ENCODE measurements around the gene CERS1.

Gene CERS1

DNA sequence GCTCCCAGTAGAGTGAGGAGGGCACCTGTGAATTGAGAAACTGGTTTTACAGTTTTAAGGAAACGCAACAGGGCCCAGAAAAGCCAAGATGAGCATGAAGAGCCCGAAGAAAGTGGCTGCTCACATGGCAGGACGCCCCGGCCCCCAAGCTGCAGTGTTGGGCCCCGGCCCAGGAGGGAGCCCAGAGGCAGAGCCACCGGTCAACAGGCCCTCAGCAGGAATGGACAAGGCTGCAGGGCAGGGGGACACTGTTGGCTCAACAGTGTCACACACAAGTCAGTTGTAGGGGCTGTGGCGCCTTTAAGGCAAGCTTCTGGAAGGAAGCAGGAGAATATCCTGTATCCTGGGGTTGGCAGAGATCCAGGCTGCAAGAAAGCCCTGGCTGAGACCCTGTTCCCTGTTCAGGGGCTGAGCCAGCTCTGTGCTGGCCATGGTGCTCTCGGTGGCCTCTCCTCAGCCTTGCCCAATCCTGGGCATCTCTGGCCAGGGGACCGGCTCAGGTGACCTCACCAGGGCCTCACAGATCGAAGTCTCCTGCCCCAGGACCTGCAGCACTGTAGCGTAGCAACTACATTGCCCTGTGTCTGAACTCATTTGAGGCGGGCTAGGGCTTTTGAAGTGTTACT is 36.2 kb downstream of the CERS1 start:
- TF ChIP-seq POLR2A (IDR thresholded peaks at IDR 0.05; ENCODE audit: low read depth, low read length) = no peak
- TF ChIP-seq PAX5 (IDR thresholded peaks at IDR 0.05; ENCODE audit: insufficient read depth, low read length, severe bottlenecking) = no peak
- no peak for TF ChIP-seq POLR2AphosphoS5 (IDR thresholded peaks at IDR 0.05; ENCODE audit: low read depth, low read length)
- no peak for TF ChIP-seq POU2F2 (IDR thresholded peaks at IDR 0.05; ENCODE audit: low read depth, low read length)
- no peak for TF ChIP-seq SPI1 (IDR thresholded peaks at IDR 0.05; ENCODE audit: low read depth, low read length)
- TF ChIP-seq TAF1 (IDR thresholded peaks at IDR 0.05; ENCODE audit: low read depth, low read length) = no peak
- FAIRE-seq = no peak
- DNase-seq (ENCODE audit: insufficient read length, low spot score) = no peak

GRCh38 chr19:18858906-18859646 is 36.9 kb downstream of the CERS1 start:
- DNase-seq (ENCODE audit: insufficient read length, low spot score) = no peak
- no peak for FAIRE-seq
- TF ChIP-seq PAX5 (IDR thresholded peaks at IDR 0.05; ENCODE audit: insufficient read depth, low read length, severe bottlenecking) (no peak), POLR2AphosphoS5 (IDR thresholded peaks at IDR 0.05; ENCODE audit: low read depth, low read length) (peak; percentile 21; the same call in 1 of the 2 replicates), POU2F2 (IDR thresholded peaks at IDR 0.05; ENCODE audit: low read depth, low read length) (no peak)

GRCh38 chr19:18857223-18857622 is 38.7 kb downstream of the CERS1 start:
- DNase-seq (ENCODE audit: insufficient read length, low spot score) = no peak
- FAIRE-seq = no peak
- no peak for TF ChIP-seq TAF1 (IDR thresholded peaks at IDR 0.05; ENCODE audit: low read depth, low read length)
- no peak for TF ChIP-seq POLR2AphosphoS5 (IDR thresholded peaks at IDR 0.05; ENCODE audit: low read depth, low read length)
- TF ChIP-seq POU2F2 (IDR thresholded peaks at IDR 0.05; ENCODE audit: low read depth, low read length) = no peak
- TF ChIP-seq PAX5 (IDR thresholded peaks at IDR 0.05; ENCODE audit: insufficient read depth, low read length, severe bottlenecking) = no peak
- TF ChIP-seq POLR2A (IDR thresholded peaks at IDR 0.05; ENCODE audit: low read depth, low read length) = no peak
- TF ChIP-seq SPI1 (IDR thresholded peaks at IDR 0.05; ENCODE audit: low read depth, low read length) = no peak

DNA sequence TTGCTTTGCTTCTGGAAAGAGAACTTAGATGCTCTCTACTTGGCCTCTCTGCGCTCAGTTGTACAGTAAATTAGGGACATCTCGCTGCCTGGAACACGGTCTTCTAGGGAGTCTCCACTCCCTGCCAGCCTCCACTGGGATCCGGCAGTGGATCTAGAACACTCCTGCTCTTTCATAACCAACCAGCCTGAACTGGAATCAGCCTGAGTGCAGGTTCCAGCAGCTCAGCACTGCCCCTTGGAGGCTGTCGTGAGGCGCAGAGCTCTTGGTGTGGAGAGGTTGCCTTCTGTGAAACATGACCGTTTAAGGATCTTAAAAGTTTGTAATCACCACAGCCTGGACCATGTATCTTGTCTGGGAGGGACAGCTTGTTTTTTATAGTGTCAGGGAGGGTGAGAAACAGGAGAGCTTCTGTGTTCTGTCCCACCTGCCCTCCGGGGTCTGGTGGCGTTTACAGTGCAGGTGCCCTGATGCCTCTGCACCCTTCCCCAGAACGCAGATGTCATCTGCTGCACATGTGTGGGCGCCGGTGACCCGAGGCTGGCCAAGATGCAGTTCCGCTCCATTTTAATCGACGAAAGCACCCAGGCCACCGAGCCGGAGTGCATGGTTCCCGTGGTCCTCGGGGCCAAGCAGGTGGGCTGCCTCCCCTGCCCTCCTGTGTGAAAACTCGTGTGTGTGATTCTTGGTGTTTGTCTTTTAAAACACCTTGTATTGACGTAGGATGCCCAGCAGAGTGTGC is 39.4 kb downstream of the CERS1 start:
- DNase-seq (ENCODE audit: insufficient read length, low spot score) = no peak
- FAIRE-seq = no peak
- TF ChIP-seq TAF1 (IDR thresholded peaks at IDR 0.05; ENCODE audit: low read depth, low read length) = no peak
- TF ChIP-seq SPI1 (IDR thresholded peaks at IDR 0.05; ENCODE audit: low read depth, low read length) = no peak
- TF ChIP-seq POLR2AphosphoS5 (IDR thresholded peaks at IDR 0.05; ENCODE audit: low read depth, low read length) = no peak
- no peak for TF ChIP-seq PAX5 (IDR thresholded peaks at IDR 0.05; ENCODE audit: insufficient read depth, low read length, severe bottlenecking)
- TF ChIP-seq POLR2A (IDR thresholded peaks at IDR 0.05; ENCODE audit: low read depth, low read length) = no peak
- TF ChIP-seq POU2F2 (IDR thresholded peaks at IDR 0.05; ENCODE audit: low read depth, low read length) = no peak

GRCh38 chr19:18855647-18856384 is 40.1 kb downstream of the CERS1 start:
- TF ChIP-seq SPI1 (IDR thresholded peaks at IDR 0.05; ENCODE audit: low read depth, low read length) = no peak
- no peak for TF ChIP-seq POLR2A (IDR thresholded peaks at IDR 0.05; ENCODE audit: low read depth, low read length)
- TF ChIP-seq TAF1 (IDR thresholded peaks at IDR 0.05; ENCODE audit: low read depth, low read length) = no peak
- TF ChIP-seq POU2F2 (IDR thresholded peaks at IDR 0.05; ENCODE audit: low read depth, low read length) = no peak
- TF ChIP-seq PAX5 (IDR thresholded peaks at IDR 0.05; ENCODE audit: insufficient read depth, low read length, severe bottlenecking) = no peak
- no peak for TF ChIP-seq POLR2AphosphoS5 (IDR thresholded peaks at IDR 0.05; ENCODE audit: low read depth, low read length)
- DNase-seq (ENCODE audit: insufficient read length, low spot score) (no peak), FAIRE-seq (no peak)

GRCh38 chr19:18854982-18855381 is 41.0 kb downstream of the CERS1 start:
- FAIRE-seq = no peak
- no peak for TF ChIP-seq POU2F2 (IDR thresholded peaks at IDR 0.05; ENCODE audit: low read depth, low read length)
- no peak for TF ChIP-seq SPI1 (IDR thresholded peaks at IDR 0.05; ENCODE audit: low read depth, low read length)
- TF ChIP-seq POLR2AphosphoS5 (IDR thresholded peaks at IDR 0.05; ENCODE audit: low read depth, low read length) = no peak
- TF ChIP-seq TAF1 (IDR thresholded peaks at IDR 0.05; ENCODE audit: low read depth, low read length) = no peak
- no peak for TF ChIP-seq PAX5 (IDR thresholded peaks at IDR 0.05; ENCODE audit: insufficient read depth, low read length, severe bottlenecking)
- TF ChIP-seq POLR2A (IDR thresholded peaks at IDR 0.05; ENCODE audit: low read depth, low read length) = no peak
- DNase-seq (ENCODE audit: insufficient read length, low spot score) = no peak

DNA sequence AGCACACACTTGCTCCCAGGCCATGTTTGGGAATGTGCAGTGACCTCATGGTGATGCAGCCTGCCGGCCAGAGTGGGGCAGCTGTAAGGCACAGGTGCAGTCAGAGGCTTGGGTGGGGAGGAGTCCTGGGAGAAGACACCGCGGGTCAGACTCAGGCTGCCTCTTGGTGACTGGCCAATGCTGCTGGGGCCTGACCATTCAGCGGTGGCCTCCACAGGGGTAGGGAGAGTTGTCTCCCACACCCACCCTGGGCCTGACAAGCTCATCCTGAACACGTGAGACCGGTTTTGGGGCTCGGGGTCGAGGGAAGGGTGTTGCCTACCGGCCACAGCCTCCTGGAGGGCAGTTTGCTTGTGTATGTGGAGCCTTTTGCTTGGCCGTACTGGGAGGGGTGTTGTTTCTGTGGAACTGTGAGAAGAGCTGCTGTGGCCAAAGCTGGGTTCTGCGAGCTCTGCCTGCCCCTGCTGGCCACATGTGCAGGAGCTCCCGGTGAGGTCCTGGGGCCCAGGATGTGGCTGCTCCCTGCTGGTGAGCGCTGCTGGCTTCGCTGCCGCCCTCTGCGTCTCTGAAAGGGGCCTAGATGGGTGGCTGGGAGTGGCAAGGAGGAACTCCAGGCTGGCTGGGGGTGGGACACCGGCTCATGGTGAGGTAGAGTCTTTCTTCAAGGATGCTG is 42.1 kb downstream of the CERS1 start:
- FAIRE-seq = no peak
- no peak for DNase-seq (ENCODE audit: insufficient read length, low spot score)
- no peak for TF ChIP-seq POLR2A (IDR thresholded peaks at IDR 0.05; ENCODE audit: low read depth, low read length)
- peak; percentile 28; the same call in 1 of the 2 replicates for TF ChIP-seq POLR2AphosphoS5 (IDR thresholded peaks at IDR 0.05; ENCODE audit: low read depth, low read length)

- no peak for DNase-seq (ENCODE audit: insufficient read length, low spot score)
- no peak for FAIRE-seq
Measured at GRCh38 chr19:18852648-18853047, 43.3 kb downstream of the CERS1 start.

More at GRCh38 chr19:18852648-18853047, 43.3 kb downstream of the CERS1 start:
- TF ChIP-seq SPI1 (IDR thresholded peaks at IDR 0.05; ENCODE audit: low read depth, low read length) = no peak
- no peak for TF ChIP-seq POU2F2 (IDR thresholded peaks at IDR 0.05; ENCODE audit: low read depth, low read length)
- TF ChIP-seq TAF1 (IDR thresholded peaks at IDR 0.05; ENCODE audit: low read depth, low read length) = no peak
- TF ChIP-seq POLR2AphosphoS5 (IDR thresholded peaks at IDR 0.05; ENCODE audit: low read depth, low read length) = no peak
- TF ChIP-seq POLR2A (IDR thresholded peaks at IDR 0.05; ENCODE audit: low read depth, low read length) = no peak
- no peak for TF ChIP-seq PAX5 (IDR thresholded peaks at IDR 0.05; ENCODE audit: insufficient read depth, low read length, severe bottlenecking)
